GM23338 (cell line): ENCODE results near the gene ALG1L2. TPM values are rescaled to one million over a fixed set of nuclear protein-coding genes. Genes with fewer than 3 reads are reported as not detected.

ENCODE experiments used
- ATAC-seq: fragments of 200-7000 bp; cut with Tn5 transposase; 3 replicates; pipeline ENCODE4 v1.9.1; 2020
- DNase-seq: peaks from one replicate; pipeline ENCODE4 v3.0.0-alpha.2; 2015; ENCODE audit warnings: low spot score
- H2AFZ ChIP-seq: fragments of 200-600 bp; sonication (generic); 2 replicates; pipeline ENCODE4 v1.8.0; 2016; ENCODE audit warnings: antibody characterized with exemption, mild to moderate bottlenecking, moderate library complexity
- H3F3A ChIP-seq: fragments of 200-600 bp; sonication (generic); replicated peaks from 2 replicates; pipeline ENCODE4 v1.8.0; 2017; ENCODE audit warnings: antibody characterized with exemption, mixed run types, low read depth
- H3K27ac ChIP-seq: fragments of 200-600 bp; sonication (generic); 2 replicates; pipeline ENCODE4 v1.6.1; 2016; ENCODE audit warnings: low read depth
- H3K27me3 ChIP-seq: fragments of 200-600 bp; sonication (generic); 2 replicates; pipeline ENCODE4 v1.8.0; 2016; ENCODE audit warnings: mild to moderate bottlenecking, mixed run types, moderate library complexity; ENCODE audit not compliant: insufficient read depth
- H3K36me3 ChIP-seq: fragments of 200-600 bp; sonication (generic); 2 replicates; pipeline ENCODE4 v1.8.0; 2016; ENCODE audit warnings: mild to moderate bottlenecking; ENCODE audit not compliant: insufficient read depth
- H3K4me1 ChIP-seq: fragments of 200-600 bp; sonication (generic); 2 replicates; pipeline ENCODE4 v1.8.0; 2016; ENCODE audit warnings: mild to moderate bottlenecking, moderate library complexity; ENCODE audit not compliant: insufficient read depth
- H3K4me2 ChIP-seq: fragments of 200-600 bp; sonication (generic); 2 replicates; pipeline ENCODE4 v1.7.1; 2017; ENCODE audit warnings: mixed run types
- H3K4me3 ChIP-seq: fragments of 200-600 bp; sonication (generic); 2 replicates; pipeline ENCODE4 v1.6.1; 2016; ENCODE audit warnings: mixed run types
- H3K79me2 ChIP-seq: fragments of 200-600 bp; sonication (generic); replicated peaks from 2 replicates; pipeline ENCODE4 v1.8.0; 2017; ENCODE audit warnings: mild to moderate bottlenecking; ENCODE audit not compliant: insufficient read depth
- H3K9me2 ChIP-seq: fragments of 200-600 bp; sonication (generic); 2 replicates; pipeline ENCODE4 v1.8.0; 2017; ENCODE audit not compliant: insufficient read depth
- H4K20me1 ChIP-seq: fragments of 200-600 bp; sonication (generic); replicated peaks from 2 replicates; pipeline ENCODE4 v1.8.0; 2017; ENCODE audit warnings: mild to moderate bottlenecking; ENCODE audit not compliant: insufficient read depth
- H3K27ac Mint-ChIP-seq: 2 replicates; pipeline ENCODE4 v1.8.0; 2020; ENCODE audit warnings: inconsistent platforms, mild to moderate bottlenecking, moderate library complexity, mixed read lengths
- H3K27me3 Mint-ChIP-seq: 3 replicates; pipeline ENCODE4 v1.8.0; 2022; ENCODE audit warnings: low read depth, mild to moderate bottlenecking, moderate library complexity, mixed read lengths, inconsistent platforms; ENCODE audit not compliant: insufficient read depth, poor library complexity
- H3K36me3 Mint-ChIP-seq: 3 replicates; pipeline ENCODE4 v1.8.0; 2021; ENCODE audit warnings: low read depth, mild to moderate bottlenecking, inconsistent platforms, moderate library complexity, mixed read lengths
- H3K4me1 Mint-ChIP-seq: 3 replicates; pipeline ENCODE4 v1.8.0; 2020; ENCODE audit warnings: mild to moderate bottlenecking, inconsistent platforms, mixed read lengths
- H3K4me3 Mint-ChIP-seq: 3 replicates; pipeline ENCODE4 v1.8.0; 2021; ENCODE audit warnings: moderate library complexity, mild to moderate bottlenecking, inconsistent platforms, mixed read lengths
- H3K9me3 Mint-ChIP-seq: 3 replicates; pipeline ENCODE4 v1.8.0; 2020; ENCODE audit warnings: moderate library complexity, mild to moderate bottlenecking, inconsistent platforms, mixed read lengths
- CREB1 ChIP-seq: fragments of 250-450 bp; sonication (Bioruptor Pico); IDR thresholded peaks from 2 replicates; pipeline ENCODE4 v1.5.0; 2020; ENCODE audit warnings: low read depth, mild to moderate bottlenecking, moderate library complexity
- CTCF ChIP-seq, 2 experiments: fragments of 200-600 bp in 1 of 2; sonication (generic) in 1 of 2; conservative IDR thresholded peaks; 2 replicates each; pipeline versions ENCODE4 v1.5.1 to v1.6.1; 2016 to 2017; ENCODE audit warnings: antibody characterized with exemption in 2 of 2, low read depth in 2 of 2, mild to moderate bottlenecking in 2 of 2, moderate library complexity in 1 of 2
- ETS1 ChIP-seq: IDR thresholded peaks from 2 replicates; pipeline ENCODE4 v1.6.1; 2016; ENCODE audit warnings: antibody characterized with exemption
- EZH2 ChIP-seq: fragments of 200-600 bp; sonication (generic); IDR thresholded peaks from one replicate; pipeline ENCODE4 v1.8.0; 2017; ENCODE audit warnings: antibody characterized with exemption, mild to moderate bottlenecking, low read depth; ENCODE audit not compliant: unreplicated experiment
- EZH2phosphoT487 ChIP-seq: fragments of 200-600 bp; sonication (generic); IDR thresholded peaks from one replicate; pipeline ENCODE4 v1.8.1; 2018; ENCODE audit warnings: antibody characterized with exemption; ENCODE audit not compliant: unreplicated experiment
- JUNB ChIP-seq: IDR thresholded peaks from one replicate; pipeline ENCODE4 v1.6.1; 2016; ENCODE audit warnings: antibody characterized with exemption; ENCODE audit not compliant: unreplicated experiment
- NANOG ChIP-seq: IDR thresholded peaks from 2 replicates; pipeline ENCODE4 v1.6.1; 2016; ENCODE audit warnings: antibody characterized with exemption, borderline replicate concordance
- POLR2AphosphoS5 ChIP-seq: IDR thresholded peaks from 2 replicates; pipeline ENCODE4 v1.6.1; 2016; ENCODE audit warnings: antibody characterized with exemption, low read depth
- STAT1 ChIP-seq: IDR thresholded peaks from one replicate; pipeline ENCODE4 v1.6.1; 2016; ENCODE audit warnings: antibody characterized with exemption; ENCODE audit not compliant: unreplicated experiment
- ZNF114 ChIP-seq: fragments of 250-450 bp; sonication (Bioruptor Pico); IDR thresholded peaks from 2 replicates; pipeline ENCODE4 v1.5.0; 2020; ENCODE audit warnings: mild to moderate bottlenecking, moderate library complexity
- ZNF331 ChIP-seq: fragments of 250-450 bp; sonication (Bioruptor Pico); IDR thresholded peaks from 2 replicates; pipeline ENCODE4 v1.5.0; 2020; ENCODE audit warnings: low read depth, mild to moderate bottlenecking, moderate library complexity
- ZNF462 ChIP-seq: fragments of 250-450 bp; sonication (Bioruptor Pico); IDR thresholded peaks from 2 replicates; pipeline ENCODE4 v1.5.0; 2020; ENCODE audit warnings: mild to moderate bottlenecking, moderate library complexity
- polyA plus RNA-seq: library from polyadenylated mRNA; unstranded; fragments of >200 nt; fragmentation: Nextera tagmentation; extraction: Ambion mirVana; gene quantifications from 2 replicates; pipeline ENCODE4 v1.2.1, GENCODE V29; 2016
- total RNA-seq: library from RNA; depleted of rRNA; stranded (reverse); fragments of >200 nt; shearing (Covaris generic); gene quantifications from 2 replicates; pipeline ENCODE4 v1.2.3, GENCODE V29; 2014
- TF ChIP-seq, protein P1 (sequence below): IDR thresholded peaks from one replicate; pipeline ENCODE4 v1.6.1; 2018; ENCODE audit warnings: antibody characterized with exemption; ENCODE audit not compliant: unreplicated experiment

ALG1L2 gene
- total and polyA plus RNA-seq, 2 experiments from 2014 or later = 0.87 TPM; not detected in 1

DNA sequence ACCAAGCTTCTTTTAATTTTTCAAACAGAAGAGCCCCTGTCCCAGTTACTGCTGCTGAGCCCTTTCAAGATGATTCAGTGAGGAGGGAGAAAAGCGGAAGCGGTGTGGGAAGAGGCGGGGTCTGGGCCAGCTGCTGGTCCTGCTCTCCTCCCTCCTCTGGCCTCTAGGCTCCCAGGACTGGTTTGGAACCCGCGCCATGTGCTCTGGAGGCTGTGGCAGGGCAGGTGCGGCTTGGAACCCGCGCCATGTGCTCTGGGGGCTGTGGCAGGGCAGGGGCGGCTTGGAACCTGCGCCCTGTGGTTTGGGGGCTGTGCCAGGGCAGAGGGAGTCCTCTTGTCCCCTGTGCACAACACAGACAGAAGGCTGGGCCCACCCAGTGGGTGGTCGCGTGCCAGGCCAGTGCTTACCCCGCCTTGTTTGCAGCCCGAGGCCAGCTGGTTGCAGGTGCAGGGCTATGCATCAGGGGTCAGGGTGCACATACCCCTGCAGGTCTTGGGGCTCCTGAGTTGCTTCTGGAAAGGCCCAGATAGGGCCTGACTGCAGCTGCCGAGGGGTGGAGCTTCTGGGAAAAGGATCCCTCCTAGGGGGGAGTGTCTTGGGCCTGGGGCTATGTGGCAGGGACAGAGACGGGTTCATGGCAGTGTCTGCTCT, 12.2 kb downstream of the ALG1L2 start:
- Histone ChIP-seq H3K79me2 (no peaks in the 10 kb centered on the region), H3K27ac (no peak overlapping the region), H3K27me3 (no peaks in the 10 kb centered on the region), H3F3A (no peaks in the 10 kb centered on the region), H4K20me1 (no peaks in the 10 kb centered on the region), H2AFZ (no peak overlapping the region), H3K4me2 (no peak overlapping the region), H3K4me1 (no peaks in the 10 kb centered on the region), H3K36me3 (no peaks in the 10 kb centered on the region), H3K9me2 (no peaks in the 10 kb centered on the region), H3K4me3 (no peak overlapping the region)
- Mint-ChIP-seq H3K36me3 (no peaks in the 10 kb centered on the region), H3K4me1 (no peaks in the 10 kb centered on the region), H3K9me3 (no peaks in the 10 kb centered on the region; the same call in 2 of the 3 replicates), H3K27me3 (peaks cover 11% of the 10 kb centered on the region), H3K27ac (no peak overlapping the region), H3K4me3 (no peak overlapping the region; the same call in 2 of the 3 replicates)
- peak; percentile 51 for DNase-seq
- TF ChIP-seq ZNF331 (CRISPR knock-in tag) (no peak), STAT1 (no peak), JUNB (no peak), ETS1 (no peak), ZNF462 (CRISPR knock-in tag) (no peak), EZH2phosphoT487 (no peak), EZH2 (no peak), POLR2AphosphoS5 (no peak), NANOG (no peak), ZNF114 (CRISPR knock-in tag) (no peak), CTCF (conservative IDR thresholded peaks at IDR 0.05; ENCODE audit: low read depth in 2 of 2) (no peak), CREB1 (CRISPR knock-in tag) (no peak)
- TF ChIP-seq, protein P1, sequence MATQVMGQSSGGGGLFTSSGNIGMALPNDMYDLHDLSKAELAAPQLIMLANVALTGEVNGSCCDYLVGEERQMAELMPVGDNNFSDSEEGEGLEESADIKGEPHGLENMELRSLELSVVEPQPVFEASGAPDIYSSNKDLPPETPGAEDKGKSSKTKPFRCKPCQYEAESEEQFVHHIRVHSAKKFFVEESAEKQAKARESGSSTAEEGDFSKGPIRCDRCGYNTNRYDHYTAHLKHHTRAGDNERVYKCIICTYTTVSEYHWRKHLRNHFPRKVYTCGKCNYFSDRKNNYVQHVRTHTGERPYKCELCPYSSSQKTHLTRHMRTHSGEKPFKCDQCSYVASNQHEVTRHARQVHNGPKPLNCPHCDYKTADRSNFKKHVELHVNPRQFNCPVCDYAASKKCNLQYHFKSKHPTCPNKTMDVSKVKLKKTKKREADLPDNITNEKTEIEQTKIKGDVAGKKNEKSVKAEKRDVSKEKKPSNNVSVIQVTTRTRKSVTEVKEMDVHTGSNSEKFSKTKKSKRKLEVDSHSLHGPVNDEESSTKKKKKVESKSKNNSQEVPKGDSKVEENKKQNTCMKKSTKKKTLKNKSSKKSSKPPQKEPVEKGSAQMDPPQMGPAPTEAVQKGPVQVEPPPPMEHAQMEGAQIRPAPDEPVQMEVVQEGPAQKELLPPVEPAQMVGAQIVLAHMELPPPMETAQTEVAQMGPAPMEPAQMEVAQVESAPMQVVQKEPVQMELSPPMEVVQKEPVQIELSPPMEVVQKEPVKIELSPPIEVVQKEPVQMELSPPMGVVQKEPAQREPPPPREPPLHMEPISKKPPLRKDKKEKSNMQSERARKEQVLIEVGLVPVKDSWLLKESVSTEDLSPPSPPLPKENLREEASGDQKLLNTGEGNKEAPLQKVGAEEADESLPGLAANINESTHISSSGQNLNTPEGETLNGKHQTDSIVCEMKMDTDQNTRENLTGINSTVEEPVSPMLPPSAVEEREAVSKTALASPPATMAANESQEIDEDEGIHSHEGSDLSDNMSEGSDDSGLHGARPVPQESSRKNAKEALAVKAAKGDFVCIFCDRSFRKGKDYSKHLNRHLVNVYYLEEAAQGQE = no peak
- peak; percentile 48; the same call in 1 of the 3 replicates for ATAC-seq
